Dermis blood vessel endothelial cell (primary cell): ENCODE results near the gene FAM90A1. TPM values are rescaled to one million over a fixed set of nuclear protein-coding genes. Genes with fewer than 3 reads are reported as not detected.

Experiments
- total RNA-seq: library from RNA; depleted of rRNA; stranded (reverse); fragments of >200 nt; gene quantifications from 2 replicates; pipeline ENCODE4 v1.2.3, GENCODE V29; 2014

FAM90A1 gene
- total RNA-seq, 1 donor from 2014 or later = not detected

Other genes with a start within 250 kb of the FAM90A1 start
- gene FOXJ2, start 194.9 kb downstream of the FAM90A1 start, total RNA-seq = 4.9 and 7.4 TPM in 2 replicates
- 0.09 TPM in 1 of 2 replicates, not detected in the other for gene C3AR1, start 161.3 kb downstream of the FAM90A1 start, total RNA-seq
- gene NECAP1, start 145.3 kb downstream of the FAM90A1 start, total RNA-seq = 45.6 and 59.1 TPM in 2 replicates
- gene CLEC4A, start 104.0 kb downstream of the FAM90A1 start, total RNA-seq = 0.19 TPM in 1 of 2 replicates, not detected in the other
- gene ZNF705A, start 70.6 kb downstream of the FAM90A1 start, total RNA-seq = under 0.01 TPM in 1 of 2 replicates, not detected in the other
- not detected in 2 replicates for gene CLEC6A, start 228.3 kb upstream of the FAM90A1 start, total RNA-seq